Activated naive CD8-positive, alpha-beta T cell treated with anti-CD3 and anti-CD28 coated beads, Interleukin-2, amount 50 U/mL, for 24 hours (primary cell): ENCODE data around the gene MET.
A peak's percentile ranks its signal among the peaks of the same experiment; 100 is the strongest.
"Not testable (repeated sequence)": the region's sequence is repeated elsewhere in the genome, so short reads cannot be mapped to it uniquely, and the experiment has no call there.

Source experiments
- ATAC-seq: fragments of 150-1000 bp; cut with Tn5 transposase; one replicate; pipeline ENCODE4 v1.10.0; 2021
- DNase-seq: peaks from one replicate; pipeline ENCODE4 v3.0.0; 2021
- H3K27ac Mint-ChIP-seq: one replicate; pipeline ENCODE4 v1.8.0; 2021; ENCODE audit warnings: mild to moderate bottlenecking, mixed read lengths
- H3K27me3 Mint-ChIP-seq: one replicate; pipeline ENCODE4 v1.8.0; 2021; ENCODE audit warnings: mixed read lengths
- H3K36me3 Mint-ChIP-seq: one replicate; pipeline ENCODE4 v1.8.0; 2021; ENCODE audit warnings: low read depth, mixed read lengths
- H3K4me1 Mint-ChIP-seq: one replicate; pipeline ENCODE4 v1.8.0; 2021; ENCODE audit warnings: mixed read lengths
- H3K4me3 Mint-ChIP-seq: one replicate; pipeline ENCODE4 v1.8.0; 2021; ENCODE audit warnings: mild to moderate bottlenecking, moderate library complexity, mixed read lengths
- H3K9me3 Mint-ChIP-seq: one replicate; pipeline ENCODE4 v1.8.0; 2021; ENCODE audit warnings: mixed read lengths

Gene MET

DNA sequence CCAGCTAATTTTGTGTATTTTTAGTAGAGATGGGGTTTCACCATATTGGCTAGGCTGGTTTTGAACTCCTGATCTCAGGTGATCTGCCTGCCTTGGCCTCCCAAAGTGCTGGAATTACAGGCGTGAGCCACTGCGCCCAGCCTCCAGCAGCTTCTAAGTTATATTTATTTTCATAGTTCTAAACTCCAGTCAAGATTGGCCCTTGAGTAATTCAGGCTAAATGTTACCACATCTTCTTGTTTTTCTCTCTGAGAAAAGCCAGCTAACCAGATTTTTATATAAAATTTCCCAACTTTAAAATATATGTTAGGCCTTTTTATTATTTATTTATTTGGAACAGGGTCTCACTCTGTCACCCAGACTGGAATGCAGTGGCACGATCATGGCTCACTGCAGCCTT is 141.4 kb downstream of the MET start:
- H3K27me3 Mint-ChIP-seq, H3K9me3 Mint-ChIP-seq, H3K27ac Mint-ChIP-seq, ATAC-seq, H3K4me3 Mint-ChIP-seq, H3K4me1 Mint-ChIP-seq, DNase-seq, H3K36me3 Mint-ChIP-seq: not testable (repeated sequence)

DNA sequence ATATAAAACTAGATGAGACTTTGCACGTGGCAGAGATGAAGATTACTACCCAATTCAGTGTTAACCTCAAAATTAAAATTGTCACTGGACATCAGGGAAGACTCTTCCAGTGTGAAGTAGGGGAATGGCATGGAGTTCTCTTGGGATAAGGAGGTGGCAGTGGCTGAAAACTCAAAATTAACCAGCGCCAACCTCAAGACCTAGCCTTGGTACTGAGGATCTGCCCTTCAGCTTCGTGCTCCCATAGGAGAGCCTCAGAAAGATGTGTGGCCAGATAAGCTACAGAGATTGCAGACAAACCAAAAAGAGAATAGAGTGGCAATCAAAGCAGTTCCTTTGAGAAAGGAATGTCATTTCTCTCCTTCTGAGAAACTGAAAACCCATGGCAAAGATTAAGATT is 143.0 kb downstream of the MET start:
- Mint-ChIP-seq H3K27me3 (no peaks in the 10 kb centered on the region), H3K4me1 (no peaks in the 10 kb centered on the region), H3K36me3 (no peaks in the 10 kb centered on the region), H3K4me3 (no peak overlapping the region), H3K27ac (no peak overlapping the region), H3K9me3 (no peaks in the 10 kb centered on the region)
- no peak for ATAC-seq
- no peak for DNase-seq

DNA sequence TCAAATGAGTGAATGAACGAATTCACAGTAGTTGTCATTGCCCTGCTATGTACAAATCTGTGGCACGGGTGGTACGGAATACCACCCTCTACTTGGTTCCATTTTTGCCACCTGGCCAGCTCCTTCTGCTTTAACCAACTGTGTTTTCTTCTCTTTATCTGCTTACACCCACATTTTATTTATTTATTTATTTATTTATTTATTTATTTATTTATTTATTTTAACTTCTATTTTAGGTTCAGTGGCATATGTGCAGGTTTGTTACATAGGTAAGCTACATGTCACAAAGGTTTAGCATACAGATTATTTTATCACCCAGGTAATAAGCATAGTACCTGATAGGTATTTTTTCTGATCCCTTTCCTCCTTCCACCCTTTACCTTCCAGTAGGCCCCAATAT is 148.2 kb downstream of the MET start:
- H3K27me3 Mint-ChIP-seq = peaks cover under 1% of the 10 kb centered on the region
- H3K4me1 Mint-ChIP-seq = peaks cover 2% of the 10 kb centered on the region
- DNase-seq = no peak
- H3K36me3 Mint-ChIP-seq = no peaks in the 10 kb centered on the region
- H3K4me3 Mint-ChIP-seq = no peak overlapping the region
- H3K27ac Mint-ChIP-seq = no peak overlapping the region
- no peak for ATAC-seq
- H3K9me3 Mint-ChIP-seq = peaks cover 9% of the 10 kb centered on the region

DNA sequence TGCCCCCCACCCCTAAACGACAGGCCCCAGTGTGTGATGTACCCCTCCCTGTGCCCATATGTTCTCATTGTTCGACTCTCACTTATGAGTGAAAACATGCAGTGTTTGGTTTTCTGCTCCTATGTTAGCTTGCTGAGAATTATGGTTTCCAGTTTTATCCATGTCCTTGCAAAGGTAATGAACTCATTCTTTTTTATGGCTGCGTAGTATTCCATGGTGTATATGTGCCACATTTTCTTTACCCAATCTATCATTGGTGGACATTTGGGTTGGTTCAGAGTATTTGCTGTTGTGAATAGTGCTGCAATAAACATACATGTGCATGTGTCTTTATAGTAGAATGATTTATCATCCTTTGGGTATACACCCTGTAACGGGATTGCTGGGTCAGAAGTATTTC is 149.7 kb downstream of the MET start:
- H3K4me3 Mint-ChIP-seq, H3K9me3 Mint-ChIP-seq, ATAC-seq, H3K4me1 Mint-ChIP-seq, DNase-seq, H3K36me3 Mint-ChIP-seq, H3K27ac Mint-ChIP-seq: not testable (repeated sequence)
- peaks cover 11% of the 10 kb centered on the region for H3K27me3 Mint-ChIP-seq

DNA sequence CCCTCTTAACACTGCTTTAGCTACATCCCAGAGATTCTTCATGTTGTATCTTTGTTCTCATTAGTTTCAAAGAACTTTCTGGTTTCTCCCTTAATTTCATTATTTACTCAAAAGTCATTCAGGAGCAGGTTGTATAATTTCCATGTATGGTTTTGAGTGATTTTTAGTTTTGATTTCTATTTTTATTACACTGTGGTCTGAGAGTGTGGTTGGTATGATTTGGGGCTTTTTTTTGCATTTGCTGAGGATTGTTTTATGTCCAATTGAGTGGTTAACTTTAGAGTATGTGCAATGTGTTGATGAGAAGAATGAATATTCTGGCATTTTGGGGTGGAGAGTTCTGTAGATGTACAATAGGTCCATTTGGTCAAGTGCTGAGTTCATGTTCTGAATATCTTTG is 152.5 kb downstream of the MET start:
- H3K27me3 Mint-ChIP-seq = peaks cover 12% of the 10 kb centered on the region
- H3K9me3 Mint-ChIP-seq = peaks cover 9% of the 10 kb centered on the region
- DNase-seq = no peak
- no peaks in the 10 kb centered on the region for H3K36me3 Mint-ChIP-seq
- peaks cover 2% of the 10 kb centered on the region for H3K4me1 Mint-ChIP-seq
- H3K4me3 Mint-ChIP-seq = no peak overlapping the region
- no peak for ATAC-seq
- H3K27ac Mint-ChIP-seq = no peak overlapping the region

DNA sequence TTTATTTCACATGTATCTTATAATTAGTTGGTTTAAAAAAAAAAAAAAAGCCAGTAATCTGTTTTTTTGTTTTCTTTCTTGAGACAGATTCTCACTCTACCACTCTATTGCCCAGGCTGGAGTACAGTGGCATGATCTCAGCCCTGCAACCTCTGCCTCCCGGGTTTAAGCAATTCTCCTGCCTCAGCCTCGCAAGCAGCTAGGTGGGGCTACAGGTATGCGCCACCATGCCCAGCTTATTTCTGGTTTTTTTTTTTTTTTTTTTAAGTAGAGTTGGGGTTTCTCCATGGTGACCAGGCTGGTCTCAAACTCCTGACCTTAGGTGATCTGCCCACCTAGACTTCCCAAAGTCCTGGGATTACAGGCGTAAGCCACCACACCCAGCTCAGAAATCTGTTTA is 156.3 kb downstream of the MET start:
- peaks cover 12% of the 10 kb centered on the region for H3K27me3 Mint-ChIP-seq
- no peak overlapping the region for H3K27ac Mint-ChIP-seq
- H3K9me3 Mint-ChIP-seq = peaks cover 5% of the 10 kb centered on the region
- no peak for DNase-seq
- peaks cover 2% of the 10 kb centered on the region for H3K4me1 Mint-ChIP-seq
- ATAC-seq = no peak
- no peak overlapping the region for H3K4me3 Mint-ChIP-seq
- H3K36me3 Mint-ChIP-seq = no peaks in the 10 kb centered on the region

DNA sequence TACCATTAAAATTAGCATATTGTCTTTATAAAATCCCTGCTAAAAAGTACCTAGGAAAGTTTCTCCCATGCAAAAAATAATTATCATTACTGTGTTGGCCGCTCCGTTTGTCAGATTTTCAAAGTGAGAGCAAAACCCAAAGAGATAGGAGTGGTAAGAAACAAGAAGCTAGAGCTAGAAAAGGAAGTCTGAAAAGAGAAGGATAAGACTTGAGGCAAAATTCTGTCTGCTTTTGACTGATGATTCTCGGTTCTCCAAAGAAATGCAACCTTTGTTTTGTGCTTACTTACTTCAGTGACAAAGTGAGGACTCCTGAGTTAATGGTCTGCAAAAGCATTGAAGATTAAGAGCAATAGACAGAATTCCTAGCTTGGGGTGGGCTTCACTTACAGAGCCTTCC is 157.0 kb downstream of the MET start:
- no peak for ATAC-seq
- H3K27me3 Mint-ChIP-seq = peaks cover 12% of the 10 kb centered on the region
- no peak for DNase-seq
- H3K4me3 Mint-ChIP-seq = no peak overlapping the region
- H3K9me3 Mint-ChIP-seq = peaks cover 5% of the 10 kb centered on the region
- H3K4me1 Mint-ChIP-seq = peaks cover 2% of the 10 kb centered on the region
- H3K27ac Mint-ChIP-seq = no peak overlapping the region
- H3K36me3 Mint-ChIP-seq = no peaks in the 10 kb centered on the region

DNA sequence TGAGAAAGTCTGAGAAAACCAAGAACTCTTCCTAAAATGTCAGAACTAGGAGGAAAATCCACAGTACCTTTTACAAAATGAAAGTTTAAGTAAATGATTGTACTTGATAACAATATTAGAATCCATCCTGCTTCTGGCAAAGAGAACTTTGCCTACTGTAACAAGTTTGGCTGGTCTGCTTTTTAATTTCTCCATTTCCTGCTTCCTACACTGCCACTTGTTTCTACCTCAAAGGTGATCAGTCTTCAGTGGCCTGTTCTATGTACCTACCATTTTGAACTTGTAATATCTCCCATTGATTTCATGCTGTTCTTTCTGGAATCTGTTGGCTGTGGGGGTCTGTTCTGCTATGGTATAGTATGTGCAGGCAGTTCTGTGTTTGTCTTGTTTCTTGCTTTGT is 157.5 kb downstream of the MET start:
- H3K9me3 Mint-ChIP-seq = peaks cover under 1% of the 10 kb centered on the region
- no peaks in the 10 kb centered on the region for H3K36me3 Mint-ChIP-seq

DNA sequence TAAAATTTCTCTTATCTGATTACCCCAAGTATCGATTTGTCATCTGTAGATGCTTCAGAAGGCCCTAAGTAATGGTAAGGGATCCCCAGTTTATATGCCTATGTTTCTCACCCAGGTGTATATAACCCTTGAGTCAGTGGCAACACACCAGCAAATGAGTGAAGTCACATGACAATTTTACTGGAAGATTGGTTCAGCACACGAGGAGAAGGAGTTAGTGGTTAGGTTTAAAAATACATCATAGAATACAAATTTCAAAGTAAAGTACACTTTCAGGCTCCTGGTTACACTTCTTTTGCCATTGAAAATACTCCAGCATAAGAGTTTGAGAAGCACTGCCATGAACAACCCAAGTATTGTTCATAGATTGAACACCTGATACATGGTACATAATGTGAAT is 160.7 kb downstream of the MET start:
- no peaks in the 10 kb centered on the region for H3K9me3 Mint-ChIP-seq
- no peaks in the 10 kb centered on the region for H3K27me3 Mint-ChIP-seq
- H3K4me1 Mint-ChIP-seq = no peaks in the 10 kb centered on the region
- DNase-seq (no peak), ATAC-seq (no peak)
- H3K4me3 Mint-ChIP-seq = no peak overlapping the region
- H3K36me3 Mint-ChIP-seq = no peaks in the 10 kb centered on the region
- no peak overlapping the region for H3K27ac Mint-ChIP-seq

More for the DNA sequence above, 157.5 kb downstream of the MET start:
- Mint-ChIP-seq H3K27ac (no peak overlapping the region), H3K4me3 (no peak overlapping the region), H3K27me3 (peaks cover 12% of the 10 kb centered on the region), H3K4me1 (peaks cover 2% of the 10 kb centered on the region)
- ATAC-seq = no peak
- no peak for DNase-seq

DNA sequence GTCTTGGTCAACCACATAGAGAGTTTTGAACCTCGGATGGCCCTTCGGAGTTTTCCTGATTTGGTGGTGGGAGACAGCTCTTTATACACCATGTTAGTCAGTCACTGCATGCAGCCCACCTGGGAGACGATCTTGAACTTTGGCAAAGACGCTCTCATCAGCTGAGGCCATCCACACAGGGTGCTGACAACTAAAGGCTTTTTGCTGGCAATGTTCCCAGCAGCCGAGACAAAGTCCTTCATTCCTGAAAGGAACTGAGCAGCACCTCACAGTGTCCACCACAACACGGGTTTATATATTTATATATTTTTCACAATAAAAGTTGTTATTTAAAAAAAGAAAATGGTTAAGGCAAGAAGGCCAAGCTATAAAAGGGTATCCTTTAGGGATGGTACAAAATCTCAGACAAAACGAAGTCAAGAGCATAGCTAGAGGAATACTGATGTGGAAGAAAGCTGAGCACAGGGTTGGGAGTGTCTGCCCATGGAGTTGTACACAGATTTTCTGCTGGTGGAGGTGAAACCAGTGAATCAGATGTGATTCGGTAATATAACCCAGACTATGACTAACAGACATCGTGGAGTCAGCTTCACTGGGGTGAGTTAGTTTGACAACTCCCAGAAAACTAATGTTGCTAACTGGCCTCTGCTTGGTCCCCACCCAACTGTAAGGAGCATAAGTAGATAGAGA is 163.0 kb downstream of the MET start:
- no peak overlapping the region for H3K4me3 Mint-ChIP-seq
- H3K4me1 Mint-ChIP-seq = no peaks in the 10 kb centered on the region
- no peaks in the 10 kb centered on the region for H3K9me3 Mint-ChIP-seq
- no peak overlapping the region for H3K27ac Mint-ChIP-seq
- peak; percentile 66 for ATAC-seq
- no peak for DNase-seq
- no peaks in the 10 kb centered on the region for H3K27me3 Mint-ChIP-seq
- H3K36me3 Mint-ChIP-seq = no peaks in the 10 kb centered on the region

DNA sequence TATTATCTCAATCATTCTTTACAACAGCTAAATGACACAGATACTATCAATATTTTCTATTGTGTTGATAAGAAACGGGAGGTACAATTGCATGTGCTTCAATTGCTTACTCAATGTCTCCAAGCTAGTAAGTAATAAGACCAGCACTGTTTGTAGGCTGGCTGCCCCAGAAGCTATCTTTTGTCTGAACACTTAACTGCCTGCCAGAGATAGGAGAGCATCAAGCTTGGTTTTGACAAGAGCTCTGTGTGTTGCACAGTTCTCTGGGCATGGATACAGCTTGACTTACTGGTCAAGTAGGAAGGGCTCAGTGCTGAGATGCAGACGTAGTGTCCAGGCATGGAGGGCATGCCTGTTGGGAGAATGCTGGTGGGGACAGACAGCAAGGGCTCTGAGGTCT is 164.1 kb downstream of the MET start:
- Mint-ChIP-seq H3K9me3 (no peaks in the 10 kb centered on the region), H3K4me1 (no peaks in the 10 kb centered on the region), H3K36me3 (no peaks in the 10 kb centered on the region), H3K27me3 (peaks cover under 1% of the 10 kb centered on the region), H3K4me3 (no peak overlapping the region), H3K27ac (no peak overlapping the region)
- no peak for ATAC-seq
- no peak for DNase-seq

DNA sequence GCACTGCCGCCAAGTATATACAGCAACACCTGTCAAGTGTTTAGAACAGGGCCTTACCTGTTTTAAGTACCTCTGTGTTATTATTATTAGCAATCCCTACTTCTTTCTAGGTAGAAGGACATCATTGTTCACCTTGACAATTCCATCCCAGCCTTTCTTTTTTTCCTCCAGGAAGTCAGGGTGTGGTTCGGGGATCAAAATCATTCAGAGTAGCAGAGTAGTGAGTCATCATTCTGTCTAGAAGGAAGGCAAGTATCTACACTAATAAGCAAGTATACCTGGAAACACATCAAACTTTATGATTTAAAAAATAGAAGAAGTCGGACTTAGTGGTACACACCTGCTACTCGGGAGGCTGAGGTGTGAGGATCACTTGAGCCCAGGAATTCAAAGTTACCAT is 164.9 kb downstream of the MET start:
- DNase-seq (no peak), ATAC-seq (no peak)
- H3K9me3 Mint-ChIP-seq = no peaks in the 10 kb centered on the region
- H3K36me3 Mint-ChIP-seq = no peaks in the 10 kb centered on the region
- no peak overlapping the region for H3K27ac Mint-ChIP-seq
- H3K4me3 Mint-ChIP-seq = no peak overlapping the region
- H3K4me1 Mint-ChIP-seq = no peaks in the 10 kb centered on the region
- H3K27me3 Mint-ChIP-seq = peaks cover 6% of the 10 kb centered on the region

DNA sequence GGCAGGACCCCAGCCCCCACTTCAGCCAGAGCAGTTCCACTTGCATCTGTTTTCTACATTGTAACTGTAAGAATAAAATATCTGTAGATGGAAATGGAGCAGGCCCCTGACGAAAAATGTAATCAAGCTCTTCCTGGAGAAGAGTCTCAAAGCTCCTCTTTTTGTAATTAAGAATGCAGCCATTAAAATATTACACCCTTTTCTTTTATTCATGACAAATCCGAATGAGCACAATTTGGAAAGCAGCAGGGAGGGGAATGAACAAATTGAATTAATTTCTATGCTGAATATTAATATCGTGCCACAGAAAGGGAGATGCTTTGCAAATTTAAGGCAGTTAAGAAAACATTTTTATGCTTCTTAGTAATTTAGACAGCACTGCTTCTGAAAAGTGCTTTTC is 165.6 kb downstream of the MET start:
- no peaks in the 10 kb centered on the region for H3K36me3 Mint-ChIP-seq
- no peaks in the 10 kb centered on the region for H3K4me1 Mint-ChIP-seq
- H3K27me3 Mint-ChIP-seq = peaks cover 9% of the 10 kb centered on the region
- no peak overlapping the region for H3K4me3 Mint-ChIP-seq
- no peak for DNase-seq
- no peaks in the 10 kb centered on the region for H3K9me3 Mint-ChIP-seq
- no peak for ATAC-seq
- no peak overlapping the region for H3K27ac Mint-ChIP-seq

DNA sequence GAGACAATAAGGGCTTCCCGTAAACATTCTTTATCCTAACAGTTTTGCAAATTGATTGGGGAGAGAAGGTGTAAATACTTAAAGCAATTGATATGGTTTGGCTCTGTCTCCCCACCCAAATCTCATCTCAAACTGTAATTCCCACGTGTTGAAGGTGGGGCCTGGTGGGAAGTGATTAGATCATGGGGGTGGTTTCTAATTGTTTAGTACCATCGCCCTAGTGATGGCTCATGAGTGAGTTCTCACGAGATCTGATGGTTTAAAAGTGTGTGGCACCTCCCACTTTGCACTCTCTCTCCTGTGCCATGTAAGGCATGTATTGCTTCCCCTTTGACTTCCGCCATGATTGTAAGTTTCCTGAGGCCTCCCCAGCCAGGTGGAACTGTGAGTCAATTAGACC is 168.3 kb downstream of the MET start:
- DNase-seq (no peak), ATAC-seq (no peak)
- Mint-ChIP-seq H3K27ac (no peak overlapping the region), H3K36me3 (no peaks in the 10 kb centered on the region), H3K27me3 (peaks cover 19% of the 10 kb centered on the region), H3K4me3 (no peak overlapping the region), H3K4me1 (peaks cover 11% of the 10 kb centered on the region), H3K9me3 (no peaks in the 10 kb centered on the region)

DNA sequence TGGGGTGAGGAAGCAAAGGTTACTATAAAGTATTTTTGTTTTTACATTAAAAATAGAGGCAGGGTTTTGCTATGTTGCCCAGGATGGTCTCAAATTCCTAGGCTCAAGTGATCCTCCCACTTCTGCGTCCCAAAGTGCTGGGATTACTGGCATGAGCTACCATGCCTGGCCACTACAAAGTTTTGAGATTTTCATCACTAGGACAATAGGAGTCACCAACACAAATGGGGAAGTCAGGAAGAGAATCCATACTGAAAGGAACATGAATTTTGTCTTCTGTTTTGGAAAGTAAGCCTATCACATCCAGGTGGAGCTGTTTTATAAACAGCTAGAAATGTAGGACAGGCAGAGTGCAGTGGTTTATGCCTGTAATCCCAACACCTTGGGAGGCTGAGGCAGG is 170.4 kb downstream of the MET start:
- peaks cover 11% of the 10 kb centered on the region for H3K4me1 Mint-ChIP-seq
- no peaks in the 10 kb centered on the region for H3K36me3 Mint-ChIP-seq
- H3K27me3 Mint-ChIP-seq = peaks cover 19% of the 10 kb centered on the region
- no peak overlapping the region for H3K4me3 Mint-ChIP-seq
- ATAC-seq (no peak), DNase-seq (no peak)
- H3K27ac Mint-ChIP-seq = no peak overlapping the region
- H3K9me3 Mint-ChIP-seq = no peaks in the 10 kb centered on the region

DNA sequence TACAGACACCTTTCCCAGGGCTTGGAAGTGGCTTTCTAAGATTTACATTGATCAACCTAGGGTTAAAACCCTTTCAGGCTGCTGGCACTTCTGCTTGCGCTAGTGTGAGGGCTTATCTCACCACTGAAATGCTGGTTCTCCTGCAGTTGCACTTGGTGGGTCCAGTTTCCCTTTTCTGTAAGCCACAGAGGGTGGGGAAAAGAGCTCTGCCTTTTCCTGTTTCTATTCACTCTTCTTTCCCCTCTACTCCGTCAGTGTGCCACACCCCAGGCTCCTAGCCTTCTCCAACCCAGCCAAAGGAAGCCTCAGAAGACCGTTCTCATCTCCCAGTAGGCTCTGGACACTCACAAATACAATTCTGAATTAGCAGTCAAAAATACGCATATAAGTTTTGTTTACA is 171.4 kb downstream of the MET start:
- no peak for ATAC-seq
- no peaks in the 10 kb centered on the region for H3K9me3 Mint-ChIP-seq
- DNase-seq = no peak
- H3K27me3 Mint-ChIP-seq = peaks cover 19% of the 10 kb centered on the region
- peaks cover 11% of the 10 kb centered on the region for H3K4me1 Mint-ChIP-seq
- no peak overlapping the region for H3K27ac Mint-ChIP-seq
- no peaks in the 10 kb centered on the region for H3K36me3 Mint-ChIP-seq
- H3K4me3 Mint-ChIP-seq = peak overlapping the region; percentile 30
